Suppressor macrophage treated with lipopolysaccharide for 4 hours (primary cell): ENCODE results near the gene MYRFL.
"Not testable (repeated sequence)": the region's sequence is repeated elsewhere in the genome, so short reads cannot be mapped to it uniquely, and the experiment has no call there.

Experiments used
- DNase-seq: peaks from one replicate; pipeline ENCODE4 v3.0.0-alpha.2; 2020

The MYRFL gene

DNA sequence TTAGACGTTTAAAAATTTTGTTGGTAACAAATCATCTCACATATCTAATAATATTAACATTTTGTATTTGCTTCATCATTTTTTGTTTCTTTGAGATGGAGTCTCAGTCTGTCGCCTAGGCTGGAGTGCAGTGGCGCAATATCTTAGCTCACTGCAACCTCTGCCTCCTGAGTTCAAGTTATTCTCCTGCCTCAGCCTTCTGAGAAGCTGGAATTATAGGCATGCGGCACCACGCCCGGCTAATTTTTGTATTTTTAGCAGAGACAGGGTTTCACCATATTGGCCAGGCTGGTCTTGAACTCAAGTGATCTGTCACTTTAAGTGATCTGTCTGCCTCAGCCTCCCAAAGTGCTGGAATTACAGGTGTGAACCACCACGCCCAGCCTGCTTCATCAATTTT lies 169.1 kb downstream of the MYRFL start:
- not testable (repeated sequence) for DNase-seq

- no peak for DNase-seq
These were observed 169.7 kb downstream of the MYRFL start for GRCh38 chr12:69994724-69995173.

DNA sequence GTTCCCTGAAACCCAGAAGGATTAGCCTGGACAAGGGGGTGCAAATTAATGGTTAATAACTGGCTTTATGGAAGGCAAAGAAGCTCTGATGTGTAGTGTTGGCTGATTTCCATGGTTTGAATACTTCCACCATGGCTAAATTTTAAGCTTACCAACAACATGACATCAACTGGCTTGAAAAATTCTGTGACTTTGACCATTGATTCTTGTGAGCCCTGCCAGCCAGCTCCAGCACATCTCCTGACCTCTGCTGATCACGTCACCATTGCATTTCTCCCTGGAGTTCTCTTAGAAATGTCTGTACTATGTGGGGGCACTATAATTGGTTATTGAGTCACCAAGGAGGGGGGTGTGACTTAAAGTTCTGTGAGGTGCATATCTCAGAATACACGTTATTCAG lies 171.2 kb downstream of the MYRFL start:
- no peak for DNase-seq

DNA sequence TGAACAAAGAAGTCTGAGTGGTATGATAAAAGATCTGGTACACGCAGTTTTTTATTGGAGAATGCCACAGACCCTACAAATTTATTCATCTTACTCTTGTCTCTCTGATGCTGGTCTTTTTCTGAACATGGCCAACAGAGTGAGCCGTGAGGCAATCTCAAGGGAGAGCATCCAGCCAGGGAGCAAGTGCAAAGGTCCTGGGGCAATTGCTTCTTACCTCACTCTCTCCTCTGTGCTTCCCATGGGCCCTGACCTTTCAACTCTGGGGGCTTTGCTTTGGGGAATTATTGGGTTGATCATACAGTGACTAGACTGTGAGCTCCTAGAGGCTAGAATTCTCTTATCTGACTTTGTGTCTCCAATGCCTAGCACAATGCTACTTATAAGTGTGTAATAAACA lies 171.7 kb downstream of the MYRFL start:
- no peak for DNase-seq

DNA sequence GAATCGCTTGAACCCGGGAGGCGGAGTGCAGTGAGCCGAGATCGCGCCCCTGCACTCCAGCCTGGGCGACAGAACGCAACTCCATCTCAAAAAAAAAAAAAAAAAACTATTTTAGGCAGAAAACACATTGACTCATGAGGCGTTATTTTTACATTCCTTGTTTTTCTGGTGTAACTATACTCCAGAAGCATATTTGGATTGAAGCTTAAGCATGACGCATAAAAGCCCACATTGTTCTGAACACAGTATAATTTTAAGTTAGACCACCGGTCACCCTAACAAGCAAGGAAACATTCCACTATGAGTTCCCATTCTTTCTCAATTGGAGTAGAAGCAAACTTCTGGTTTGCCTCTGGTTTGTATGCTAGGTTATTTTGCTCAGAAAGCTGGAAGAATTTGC lies 173.0 kb downstream of the MYRFL start:
- no peak for DNase-seq

- DNase-seq: no peak
These were observed 173.9 kb downstream of the MYRFL start for GRCh38 chr12:69998922-69999321.

DNA sequence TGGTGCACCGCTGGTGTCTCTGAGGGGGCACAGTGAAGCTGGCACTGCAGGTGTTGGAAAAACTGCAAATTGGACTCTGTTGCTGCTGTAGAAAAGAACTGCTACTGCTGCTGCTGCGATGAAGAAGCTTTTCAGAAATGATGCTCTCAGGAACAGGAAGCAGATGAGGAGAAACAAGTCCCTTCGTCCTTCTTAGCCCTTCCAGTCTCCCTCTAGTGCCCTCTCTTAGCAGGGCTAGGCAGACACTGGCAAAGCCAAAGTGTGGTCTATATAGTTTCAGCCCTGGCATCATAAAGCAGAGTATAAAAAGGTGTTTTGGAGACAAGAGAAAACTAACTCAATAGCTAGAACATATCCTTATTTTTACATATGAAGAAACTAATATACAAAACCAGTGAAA lies 174.5 kb downstream of the MYRFL start:
- DNase-seq: no peak

DNA sequence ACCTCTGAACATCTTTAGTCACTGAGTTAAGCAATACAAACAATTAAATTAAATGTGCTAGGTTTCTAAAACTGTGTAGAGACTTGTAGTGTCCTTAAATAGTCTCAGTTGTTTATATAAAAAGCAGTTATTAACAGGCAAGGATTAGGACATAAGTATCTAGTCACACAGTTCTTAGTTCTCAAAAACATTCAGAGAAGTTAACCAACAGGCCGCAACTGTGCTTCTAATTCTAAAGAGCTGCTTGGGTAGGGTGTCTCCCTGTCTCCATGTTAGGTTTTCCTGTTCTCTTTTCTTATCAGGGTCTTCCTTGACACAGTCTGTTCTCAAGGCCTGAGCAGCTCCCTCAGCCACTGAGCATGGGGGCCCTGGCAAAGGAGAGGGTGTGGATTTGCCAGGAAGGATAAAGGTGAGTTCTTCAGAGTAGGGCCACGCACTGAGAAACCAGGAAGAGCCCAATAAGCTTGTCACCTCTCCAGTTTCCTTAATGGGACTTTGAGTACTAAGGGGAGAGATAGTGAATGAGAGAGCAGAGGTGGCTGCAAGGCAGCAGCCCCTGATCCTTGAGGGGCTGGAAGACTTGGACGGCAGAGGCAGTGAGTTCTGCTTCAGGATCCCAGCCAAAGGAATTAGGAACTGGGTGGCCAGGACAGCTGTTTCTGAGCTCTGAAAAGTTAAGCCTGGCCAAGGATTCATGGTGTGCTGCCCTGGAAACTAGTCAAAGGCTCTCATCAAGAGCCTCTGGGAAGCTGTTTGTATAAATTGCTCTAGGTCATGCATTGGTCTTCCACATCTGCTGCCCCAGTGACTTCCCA lies 177.3 kb downstream of the MYRFL start:
- no peak for DNase-seq

DNA sequence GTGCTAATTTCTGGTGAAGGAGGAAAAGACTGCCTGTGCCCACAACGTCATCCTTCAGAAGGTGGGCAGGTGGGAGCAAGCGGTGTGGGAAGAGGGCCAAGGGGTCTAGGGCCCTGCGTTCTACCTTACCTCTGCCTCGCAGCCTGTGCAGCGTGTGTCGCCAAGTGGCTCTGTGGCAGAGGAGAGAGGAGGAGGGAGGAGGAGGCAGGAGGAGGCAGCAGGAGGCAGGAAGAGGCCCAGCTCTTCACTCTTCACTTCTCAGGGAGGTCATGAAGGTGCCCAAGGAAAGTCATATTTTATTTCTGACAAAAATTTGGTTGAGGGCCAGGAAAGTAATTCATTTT lies 177.9 kb downstream of the MYRFL start:
- DNase-seq: no peak

DNA sequence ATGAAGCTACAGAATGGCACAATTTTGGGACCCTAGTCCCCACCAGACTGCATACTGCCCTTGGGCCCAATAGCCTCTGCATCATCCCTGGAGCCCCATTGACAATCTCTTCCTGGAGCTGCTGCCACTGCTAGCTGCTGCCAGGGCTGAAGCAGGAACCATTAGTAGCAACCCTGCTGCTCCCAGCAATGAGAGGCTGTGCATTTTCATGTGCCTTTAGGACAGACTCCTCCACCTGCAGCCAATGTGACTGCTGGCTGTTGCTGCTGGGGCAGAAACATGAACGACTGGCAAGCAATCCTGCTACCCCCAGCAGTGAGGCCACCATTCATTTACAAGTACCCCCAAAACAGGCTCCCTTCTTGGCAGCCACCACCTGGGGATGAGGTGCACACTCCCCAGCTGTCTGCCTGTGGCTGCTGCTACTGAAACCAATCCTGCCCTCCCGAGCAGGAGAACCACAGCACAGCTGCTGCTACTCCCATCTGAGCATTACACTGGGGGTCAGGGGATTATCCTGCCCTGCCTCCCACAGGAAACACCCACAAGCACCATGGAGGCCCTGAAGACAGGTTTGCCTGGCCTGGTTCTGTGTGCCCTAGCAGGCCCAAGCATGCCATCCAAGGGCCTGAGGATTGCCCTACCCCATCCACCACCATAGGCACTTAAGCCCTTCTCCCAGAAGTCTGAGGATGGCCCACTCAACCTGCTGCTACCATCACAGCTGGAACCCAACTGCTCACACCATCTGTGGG lies 181.0 kb downstream of the MYRFL start:
- DNase-seq: no peak

GRCh38 chr12:70006619-70006973 lies 181.6 kb downstream of the MYRFL start:
- no peak for DNase-seq

DNA sequence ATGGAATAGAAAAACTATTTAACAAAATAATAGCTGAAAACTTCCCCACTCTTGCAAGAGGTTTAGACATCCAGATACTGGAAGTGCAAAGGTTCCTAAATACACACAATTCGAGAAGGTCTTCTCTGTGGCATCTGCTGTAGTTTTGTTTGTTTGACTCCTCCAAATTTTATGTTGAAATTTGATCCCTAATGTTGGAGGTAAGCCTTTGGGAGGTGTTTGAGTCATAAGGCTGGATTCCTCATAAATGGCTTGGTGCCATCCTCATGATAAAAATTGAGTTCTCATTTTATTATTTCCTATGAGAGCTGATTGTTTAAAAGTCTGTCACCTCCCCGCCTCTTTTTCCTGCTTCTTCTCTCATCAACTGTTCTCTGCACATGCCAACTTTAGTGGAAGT lies 182.7 kb downstream of the MYRFL start:
- no peak for DNase-seq
